ENCODE results near the gene TARS2.

DNA sequence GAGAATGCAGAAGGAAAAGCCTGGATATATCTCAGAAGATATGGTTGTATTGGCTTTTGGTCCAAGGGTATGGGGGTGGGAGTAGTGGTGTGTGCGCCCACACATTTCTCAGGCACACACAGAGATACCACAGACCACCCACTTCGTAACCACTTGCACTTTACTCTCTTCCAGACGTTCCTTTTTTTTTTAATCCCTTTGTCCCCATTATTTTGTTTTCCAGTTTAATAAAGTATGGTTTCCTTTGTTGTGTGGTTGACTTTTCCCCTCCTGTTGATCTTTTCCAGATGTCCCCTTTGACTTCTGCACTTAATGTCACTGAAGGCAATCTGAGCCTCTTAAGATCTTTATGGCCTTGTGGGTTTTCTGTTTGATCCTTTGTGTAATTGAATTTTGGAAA is 10.5 kb upstream of the TARS2 start:
- TF ChIP-seq RCOR1 (conservative IDR thresholded peaks at IDR 0.05; ENCODE audit: low read depth, low read length): no peak
- TF ChIP-seq USF2 (IDR thresholded peaks at IDR 0.05; ENCODE audit: borderline replicate concordance, low read depth, low read length): no peak
- TF ChIP-seq EP300 (IDR thresholded peaks at IDR 0.05; ENCODE audit: borderline replicate concordance in 1 of 2, control insufficient read depth in 1 of 2, low read depth in 2 of 2, low read length in 2 of 2): no peak
- TF ChIP-seq USF1 (IDR thresholded peaks at IDR 0.05; ENCODE audit: borderline replicate concordance, extremely low read length, insufficient read depth, low read depth, low read length): no peak
- TF ChIP-seq MYC (IDR thresholded peaks at IDR 0.05; ENCODE audit: insufficient read depth, insufficient read length, insufficient replicate concordance, low read length, severe bottlenecking): no peak
- no peak for TF ChIP-seq ATF2 (IDR thresholded peaks at IDR 0.05; ENCODE audit: low read length)
- TF ChIP-seq CTCF (IDR thresholded peaks at IDR 0.05 in 2 of 3, conservative IDR thresholded peaks at IDR 0.05 in 1 of 3; ENCODE audit: control insufficient read depth in 2 of 3, extremely low read depth in 1 of 3, insufficient read depth in 1 of 3, low read depth in 3 of 3, low read length in 3 of 3): no peak
- TF ChIP-seq ATF3 (IDR thresholded peaks at IDR 0.05; ENCODE audit: borderline replicate concordance, extremely low read depth, low read depth, low read length): no peak
- no peak for TF ChIP-seq ESRRA (IDR thresholded peaks at IDR 0.05; ENCODE audit: low read length)
- no peak for TF ChIP-seq EZH2 (IDR thresholded peaks at IDR 0.05; ENCODE audit: borderline replicate concordance, control insufficient read depth, low read depth, low read length)
- TF ChIP-seq NR2C1 (IDR thresholded peaks at IDR 0.05): no peak
- TF ChIP-seq RAD21 (IDR thresholded peaks at IDR 0.05; ENCODE audit: insufficient read depth, low read depth, low read length): no peak
- TF ChIP-seq, protein P1, sequence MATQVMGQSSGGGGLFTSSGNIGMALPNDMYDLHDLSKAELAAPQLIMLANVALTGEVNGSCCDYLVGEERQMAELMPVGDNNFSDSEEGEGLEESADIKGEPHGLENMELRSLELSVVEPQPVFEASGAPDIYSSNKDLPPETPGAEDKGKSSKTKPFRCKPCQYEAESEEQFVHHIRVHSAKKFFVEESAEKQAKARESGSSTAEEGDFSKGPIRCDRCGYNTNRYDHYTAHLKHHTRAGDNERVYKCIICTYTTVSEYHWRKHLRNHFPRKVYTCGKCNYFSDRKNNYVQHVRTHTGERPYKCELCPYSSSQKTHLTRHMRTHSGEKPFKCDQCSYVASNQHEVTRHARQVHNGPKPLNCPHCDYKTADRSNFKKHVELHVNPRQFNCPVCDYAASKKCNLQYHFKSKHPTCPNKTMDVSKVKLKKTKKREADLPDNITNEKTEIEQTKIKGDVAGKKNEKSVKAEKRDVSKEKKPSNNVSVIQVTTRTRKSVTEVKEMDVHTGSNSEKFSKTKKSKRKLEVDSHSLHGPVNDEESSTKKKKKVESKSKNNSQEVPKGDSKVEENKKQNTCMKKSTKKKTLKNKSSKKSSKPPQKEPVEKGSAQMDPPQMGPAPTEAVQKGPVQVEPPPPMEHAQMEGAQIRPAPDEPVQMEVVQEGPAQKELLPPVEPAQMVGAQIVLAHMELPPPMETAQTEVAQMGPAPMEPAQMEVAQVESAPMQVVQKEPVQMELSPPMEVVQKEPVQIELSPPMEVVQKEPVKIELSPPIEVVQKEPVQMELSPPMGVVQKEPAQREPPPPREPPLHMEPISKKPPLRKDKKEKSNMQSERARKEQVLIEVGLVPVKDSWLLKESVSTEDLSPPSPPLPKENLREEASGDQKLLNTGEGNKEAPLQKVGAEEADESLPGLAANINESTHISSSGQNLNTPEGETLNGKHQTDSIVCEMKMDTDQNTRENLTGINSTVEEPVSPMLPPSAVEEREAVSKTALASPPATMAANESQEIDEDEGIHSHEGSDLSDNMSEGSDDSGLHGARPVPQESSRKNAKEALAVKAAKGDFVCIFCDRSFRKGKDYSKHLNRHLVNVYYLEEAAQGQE (IDR thresholded peaks at IDR 0.05; ENCODE audit: low read depth, low read length): no peak

All from GM12878 (cell line).